ENCODE results near the gene ANXA4. TPM values are rescaled to one million over a fixed set of nuclear protein-coding genes. Genes with fewer than 3 reads are reported as not detected.
"Not testable (repeated sequence)": the region's sequence is repeated elsewhere in the genome, so short reads cannot be mapped to it uniquely, and the experiment has no call there.

Gene ANXA4
- total RNA-seq, 2 donors from 2014 or later = 62.8 to 67.8 TPM

- H3K27me3 ChIP-seq (replicated peaks; ENCODE audit: insufficient read depth) = no peaks in the 10 kb centered on the region
- TF ChIP-seq CTCF (IDR thresholded peaks at IDR 0.05) = no peak
- H3K4me3 ChIP-seq = peak overlapping the region; percentile 33
- H3K36me3 ChIP-seq = peaks cover 6% of the 10 kb centered on the region
- no peak for ATAC-seq (ENCODE audit: insufficient number of reproducible peaks, low FRiP score, low read depth)
- DNase-seq (ENCODE audit: low spot score) = no peak
- peak overlapping the region; percentile 5 to 64 for H3K27ac ChIP-seq
- peaks cover 14 to 20% of the 10 kb centered on the region in 2 donors for H3K4me1 ChIP-seq (ENCODE audit: control insufficient read depth in 1 of 2, low read depth in 2 of 2)
- no peaks in the 10 kb centered on the region for H3K9me3 ChIP-seq
These were observed 20.9 kb downstream of the ANXA4 start for GRCh38 chr2:69762513-69763494.

- DNase-seq (ENCODE audit: low spot score); H3K27me3 ChIP-seq (replicated peaks; ENCODE audit: insufficient read depth); H3K9me3 ChIP-seq; H3K4me3 ChIP-seq; ATAC-seq (ENCODE audit: insufficient number of reproducible peaks, low FRiP score, low read depth); H3K36me3 ChIP-seq; H3K27ac ChIP-seq: not testable (repeated sequence)
- peaks cover 14 to 24% of the 10 kb centered on the region in 2 donors for H3K4me1 ChIP-seq (ENCODE audit: control insufficient read depth in 1 of 2, low read depth in 2 of 2)
These were observed 21.9 kb downstream of the ANXA4 start for GRCh38 chr2:69763831-69764230.

GRCh38 chr2:69764286-69765095 is 22.6 kb downstream of the ANXA4 start:
- Histone ChIP-seq H3K27me3 (replicated peaks; ENCODE audit: insufficient read depth) (no peaks in the 10 kb centered on the region), H3K27ac (no peak overlapping the region), H3K4me1 (ENCODE audit: control insufficient read depth in 1 of 2, low read depth in 2 of 2) (peaks cover 17 to 30% of the 10 kb centered on the region in 2 donors), H3K4me3 (no peak overlapping the region), H3K9me3 (no peaks in the 10 kb centered on the region), H3K36me3 (no peaks in the 10 kb centered on the region)
- ATAC-seq (ENCODE audit: insufficient number of reproducible peaks, low FRiP score, low read depth) (no peak), DNase-seq (ENCODE audit: low spot score) (no peak)
- TF ChIP-seq CTCF (IDR thresholded peaks at IDR 0.05) = no peak

- Histone ChIP-seq H3K27me3 (replicated peaks; ENCODE audit: insufficient read depth) (no peaks in the 10 kb centered on the region), H3K36me3 (no peaks in the 10 kb centered on the region), H3K9me3 (no peaks in the 10 kb centered on the region), H3K4me1 (ENCODE audit: control insufficient read depth in 1 of 2, low read depth in 2 of 2) (peaks cover 23 to 36% of the 10 kb centered on the region in 2 donors), H3K27ac (no peak overlapping the region), H3K4me3 (no peak overlapping the region)
- TF ChIP-seq CTCF (IDR thresholded peaks at IDR 0.05) = no peak
- ATAC-seq (ENCODE audit: insufficient number of reproducible peaks, low FRiP score, low read depth) = no peak
- no peak for DNase-seq (ENCODE audit: low spot score)
These were observed 23.1 kb downstream of the ANXA4 start for GRCh38 chr2:69765096-69765380.

GRCh38 chr2:69766014-69766413 is 24.1 kb downstream of the ANXA4 start:
- H3K4me1 ChIP-seq (ENCODE audit: control insufficient read depth in 1 of 2, low read depth in 2 of 2) = peaks cover 28 to 43% of the 10 kb centered on the region in 2 donors
- TF ChIP-seq CTCF (IDR thresholded peaks at IDR 0.05) = no peak
- H3K27ac ChIP-seq = peak overlapping the region in 1 of 2 donors; percentile 42
- H3K36me3 ChIP-seq = no peaks in the 10 kb centered on the region
- H3K4me3 ChIP-seq = no peak overlapping the region
- DNase-seq (ENCODE audit: low spot score) (no peak), ATAC-seq (ENCODE audit: insufficient number of reproducible peaks, low FRiP score, low read depth) (no peak)
- no peaks in the 10 kb centered on the region for H3K27me3 ChIP-seq (replicated peaks; ENCODE audit: insufficient read depth)
- H3K9me3 ChIP-seq = no peaks in the 10 kb centered on the region

All from thoracic aorta (tissue), 2 donors.